Measurements from ENCODE around the gene NEIL3.

The NEIL3 gene

GRCh38 chr4:177323416-177323815, 13.7 kb downstream of the NEIL3 start:
- no peak for DNase-seq (ENCODE audit: low read depth)
- no peak for TF ChIP-seq CTCF (conservative IDR thresholded peaks at IDR 0.05; ENCODE audit: control insufficient read depth, insufficient read depth, low read depth, low read length)
- H3K4me3 ChIP-seq (ENCODE audit: control insufficient read depth, low read depth, low read length) = no peak overlapping the region

- no peak overlapping the region for H3K4me3 ChIP-seq (ENCODE audit: control insufficient read depth, low read depth, low read length)
- DNase-seq (ENCODE audit: low read depth) = no peak
- no peak for TF ChIP-seq CTCF (conservative IDR thresholded peaks at IDR 0.05; ENCODE audit: control insufficient read depth, insufficient read depth, low read depth, low read length)
Observed at GRCh38 chr4:177332119-177332518, 22.4 kb downstream of the NEIL3 start.

GRCh38 chr4:177339477-177340374, 30.1 kb downstream of the NEIL3 start:
- TF ChIP-seq CTCF (conservative IDR thresholded peaks at IDR 0.05; ENCODE audit: control insufficient read depth, insufficient read depth, low read depth, low read length) = peak; percentile 80
- DNase-seq (ENCODE audit: low read depth) = peak; percentile 59
- H3K4me3 ChIP-seq (ENCODE audit: control insufficient read depth, low read depth, low read length) = no peak overlapping the region

GRCh38 chr4:177348348-177348747, 38.7 kb downstream of the NEIL3 start:
- DNase-seq (ENCODE audit: low read depth) = no peak
- TF ChIP-seq CTCF (conservative IDR thresholded peaks at IDR 0.05; ENCODE audit: control insufficient read depth, insufficient read depth, low read depth, low read length) = no peak
- no peak overlapping the region for H3K4me3 ChIP-seq (ENCODE audit: control insufficient read depth, low read depth, low read length)

- no peak overlapping the region for H3K4me3 ChIP-seq (ENCODE audit: control insufficient read depth, low read depth, low read length)
- DNase-seq (ENCODE audit: low read depth) = no peak
- TF ChIP-seq CTCF (conservative IDR thresholded peaks at IDR 0.05; ENCODE audit: control insufficient read depth, insufficient read depth, low read depth, low read length) = no peak
Observed at GRCh38 chr4:177349191-177349590, 39.5 kb downstream of the NEIL3 start.

- no peak for TF ChIP-seq CTCF (conservative IDR thresholded peaks at IDR 0.05; ENCODE audit: control insufficient read depth, insufficient read depth, low read depth, low read length)
- H3K4me3 ChIP-seq (ENCODE audit: control insufficient read depth, low read depth, low read length) = no peak overlapping the region
- DNase-seq (ENCODE audit: low read depth) = no peak
Observed at GRCh38 chr4:177351622-177352244, 42.1 kb downstream of the NEIL3 start.
